Activated CD8-positive, alpha-beta memory T cell treated with anti-CD3 and anti-CD28 coated beads, Interleukin-2, amount 50 U/mL, for 48 hours (primary cell): ENCODE measurements around the gene ISOC2.
A peak's percentile ranks its signal among the peaks of the same experiment; 100 is the strongest.

Experiments used
- DNase-seq: peaks from one replicate; pipeline ENCODE4 v3.0.0-alpha.2; 2020

ISOC2 gene

DNA sequence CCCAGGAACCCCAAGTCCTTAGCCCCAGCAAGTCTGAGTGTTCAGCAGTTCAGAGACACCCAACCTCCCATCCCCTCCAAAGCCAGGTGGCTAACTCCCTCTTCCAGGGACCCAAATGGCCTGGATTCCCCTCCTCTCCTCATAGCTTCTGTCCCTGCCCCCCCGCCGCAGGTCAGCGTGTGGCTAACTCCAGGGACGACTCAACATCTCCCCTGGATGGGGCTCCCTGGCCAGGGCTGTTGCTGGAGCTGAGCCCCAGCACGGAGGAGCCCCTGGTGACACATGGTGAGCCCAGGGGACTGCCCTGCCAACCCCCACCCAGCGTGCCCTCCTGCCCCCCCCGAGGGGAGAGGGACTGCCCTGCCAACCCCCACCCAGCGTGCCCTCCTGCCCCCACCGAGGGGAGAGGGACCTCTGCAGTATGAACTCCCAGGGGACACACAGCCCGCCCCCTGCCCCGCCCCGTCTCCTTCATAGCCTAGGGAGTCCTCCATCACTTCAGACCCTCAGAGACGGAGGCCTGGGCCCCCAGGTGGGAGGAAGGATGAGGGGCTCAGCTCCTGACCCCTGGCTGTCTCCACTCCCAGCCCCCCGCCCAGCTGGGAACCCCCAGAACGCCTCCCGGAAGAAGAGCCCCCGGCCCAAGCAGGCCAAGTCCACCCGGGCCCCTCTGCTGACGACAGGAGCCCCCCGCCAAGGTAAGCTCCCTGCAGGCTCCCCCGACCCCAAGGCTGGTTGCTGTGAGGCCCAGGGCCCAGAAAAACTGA is 28.5 kb upstream of the ISOC2 start:
- DNase-seq = no peak

GRCh38 chr19:55488986-55489710 is 27.7 kb upstream of the ISOC2 start:
- no peak for DNase-seq

- no peak for DNase-seq
Measured at GRCh38 chr19:55487924-55488687, 26.7 kb upstream of the ISOC2 start, which contains the start of gene SSC5D. TSS of gene SSC5D (plus strand) at chr19:55488436. CDS start at chr19:55488590, 154 bp downstream.

GRCh38 chr19:55486971-55487923 is 25.8 kb upstream of the ISOC2 start:
- peak; percentile 72 for DNase-seq

DNA sequence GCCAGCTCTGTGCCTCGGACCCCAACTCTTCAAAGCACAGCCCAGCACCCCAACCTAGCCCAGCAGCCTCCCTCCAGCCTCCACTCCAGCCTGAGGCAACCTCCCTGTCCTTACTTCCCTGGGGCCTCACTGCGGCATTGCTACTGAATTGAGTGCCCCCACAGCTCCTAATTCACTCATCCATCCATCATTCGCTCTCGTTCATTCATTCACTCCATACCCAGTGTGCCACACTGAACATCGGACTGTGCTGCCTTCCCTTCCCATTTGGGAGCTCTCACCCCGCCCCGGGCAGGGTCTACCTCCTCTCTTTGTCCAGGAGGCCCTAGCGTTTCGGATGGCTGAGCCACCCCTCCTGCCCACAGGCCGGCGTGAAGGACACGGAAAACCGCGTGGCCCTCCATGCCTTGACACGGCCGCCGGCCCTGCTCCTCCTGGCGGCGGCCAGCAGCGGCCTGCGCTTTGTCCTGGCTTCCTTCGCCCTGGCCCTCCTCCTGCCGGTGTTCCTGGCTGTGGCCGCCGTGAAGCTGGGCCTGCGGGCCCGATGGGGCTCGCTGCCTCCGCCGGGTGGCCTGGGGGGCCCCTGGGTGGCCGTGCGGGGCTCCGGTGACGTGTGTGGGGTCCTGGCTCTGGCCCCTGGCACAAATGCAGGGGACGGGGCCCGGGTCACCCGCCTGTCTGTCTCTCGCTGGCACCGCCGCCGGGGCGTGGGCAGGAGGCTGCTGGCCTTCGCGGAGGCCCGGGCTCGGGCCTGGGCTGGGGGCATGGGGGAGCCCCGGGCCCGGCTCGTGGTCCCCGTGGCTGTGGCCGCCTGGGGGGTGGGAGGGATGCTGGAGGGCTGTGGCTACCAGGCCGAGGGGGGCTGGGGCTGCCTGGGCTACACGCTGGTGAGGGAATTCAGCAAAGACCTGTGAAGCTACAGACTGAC is 24.9 kb upstream of the ISOC2 start:
- DNase-seq = no peak

GRCh38 chr19:55485439-55486011 is 24.1 kb upstream of the ISOC2 start:
- no peak for DNase-seq

- DNase-seq = peak; percentile 89
Measured at GRCh38 chr19:55484593-55485438, 23.4 kb upstream of the ISOC2 start, which contains the start of gene NAT14. TSS of gene NAT14 (plus strand) at chr19:55485188. CDS start at chr19:55485709, 521 bp downstream.

GRCh38 chr19:55483706-55484592 is 22.5 kb upstream of the ISOC2 start:
- no peak for DNase-seq

DNA sequence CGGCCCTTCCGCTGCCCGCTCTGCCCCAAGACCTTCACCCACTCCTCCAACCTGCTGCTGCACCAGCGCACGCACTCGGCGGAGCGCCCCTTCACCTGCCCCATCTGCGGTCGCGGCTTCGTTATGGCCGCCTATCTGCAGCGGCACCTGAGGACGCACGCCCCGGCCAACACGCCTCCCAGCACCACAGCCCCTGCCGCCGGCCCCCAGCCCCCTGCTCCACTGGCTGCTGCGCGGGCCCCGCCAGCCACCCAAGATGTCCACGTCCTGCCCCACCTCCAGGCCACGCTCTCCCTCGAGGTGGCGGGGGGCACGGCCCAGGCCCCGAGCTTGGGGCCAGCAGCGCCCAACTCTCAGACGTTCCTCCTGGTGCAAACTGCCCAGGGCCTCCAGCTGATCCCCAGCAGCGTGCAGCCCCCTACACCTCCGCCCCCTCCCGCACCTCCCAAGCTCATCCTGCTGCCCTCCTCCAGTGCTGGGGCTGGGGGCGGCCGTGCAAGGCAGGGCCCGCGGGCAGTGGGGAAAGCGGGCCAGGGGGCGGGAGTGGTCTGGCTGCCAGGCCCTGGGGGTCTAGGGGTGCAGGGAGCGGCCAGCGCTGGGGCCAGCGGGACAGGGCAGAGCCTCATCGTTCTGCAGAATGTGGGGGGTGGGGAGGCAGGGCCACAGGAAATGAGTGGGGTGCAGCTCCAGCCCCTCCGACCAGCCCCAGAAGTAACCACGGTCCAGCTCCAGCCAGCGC is 21.7 kb upstream of the ISOC2 start:
- no peak for DNase-seq

GRCh38 chr19:55482156-55482961 is 20.9 kb upstream of the ISOC2 start:
- DNase-seq = no peak

GRCh38 chr19:55481794-55482155 is 20.3 kb upstream of the ISOC2 start:
- DNase-seq = no peak

GRCh38 chr19:55481148-55481793 is 19.8 kb upstream of the ISOC2 start:
- no peak for DNase-seq

DNA sequence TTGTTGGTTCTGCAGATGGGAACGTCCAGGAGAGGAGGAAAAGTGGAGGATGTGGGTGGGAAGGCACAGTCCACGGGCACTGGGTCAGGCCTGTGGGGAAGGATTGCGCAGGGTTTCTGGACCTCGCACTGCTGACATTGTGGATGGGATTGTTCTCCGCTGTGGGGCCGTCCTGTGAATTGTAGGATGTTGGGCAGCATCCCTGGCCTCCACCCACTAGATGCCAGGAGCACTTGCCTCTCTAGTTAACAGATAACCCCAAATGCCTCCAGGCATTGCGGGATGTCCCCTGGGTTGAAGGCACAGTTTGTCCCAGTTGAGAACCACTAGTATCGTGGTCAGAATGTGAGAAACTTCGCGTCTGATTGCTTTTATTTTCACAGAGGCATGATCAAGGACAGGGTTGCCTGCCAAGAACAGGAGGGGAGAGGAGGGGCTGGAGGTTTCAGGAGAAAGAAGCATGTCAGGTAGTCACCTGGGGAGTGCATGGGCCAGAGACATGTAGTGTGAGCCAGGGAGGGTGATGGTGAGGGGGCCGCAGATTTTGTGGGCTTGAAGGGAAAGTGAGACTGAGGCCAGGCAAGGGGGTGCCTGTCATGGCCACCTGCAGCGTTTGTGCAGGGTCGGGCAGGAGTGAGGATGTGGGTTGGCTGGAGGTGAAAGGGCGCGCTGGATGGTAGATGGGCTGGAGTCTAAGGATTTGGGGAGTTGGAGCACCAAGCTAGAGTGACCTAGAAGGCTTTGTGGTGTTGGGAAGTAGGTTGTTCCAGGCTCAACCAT is 18.2 kb upstream of the ISOC2 start:
- no peak for DNase-seq

- no peak for DNase-seq
Measured at GRCh38 chr19:55479045-55479444, 17.6 kb upstream of the ISOC2 start.

DNA sequence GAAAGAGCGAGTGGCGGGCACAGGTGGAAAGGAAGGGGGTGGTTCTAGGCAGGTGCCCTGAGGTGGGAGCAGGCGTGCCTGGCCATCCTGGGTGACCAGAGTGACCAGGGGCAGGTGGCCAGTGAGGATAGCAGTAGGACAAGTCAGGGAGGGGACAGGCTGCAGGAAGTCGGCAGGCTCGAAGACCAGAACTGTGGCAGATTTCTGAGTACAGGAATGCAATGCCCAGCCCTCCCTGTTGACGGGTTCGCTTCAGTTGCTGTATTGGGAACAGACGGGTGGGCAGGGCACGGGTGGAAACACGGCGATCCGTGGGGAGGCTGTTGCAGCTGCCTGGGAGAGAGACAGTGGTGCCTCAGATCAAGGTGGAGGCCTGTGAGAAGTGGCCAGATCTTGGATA is 16.9 kb upstream of the ISOC2 start:
- DNase-seq = no peak

GRCh38 chr19:55477905-55478304 is 16.5 kb upstream of the ISOC2 start:
- no peak for DNase-seq
